ENCODE results near the gene EXOSC3.

The EXOSC3 gene

GRCh38 chr9:37732086-37732741 is 52.6 kb downstream of the EXOSC3 start:
- no peak for FAIRE-seq

DNA sequence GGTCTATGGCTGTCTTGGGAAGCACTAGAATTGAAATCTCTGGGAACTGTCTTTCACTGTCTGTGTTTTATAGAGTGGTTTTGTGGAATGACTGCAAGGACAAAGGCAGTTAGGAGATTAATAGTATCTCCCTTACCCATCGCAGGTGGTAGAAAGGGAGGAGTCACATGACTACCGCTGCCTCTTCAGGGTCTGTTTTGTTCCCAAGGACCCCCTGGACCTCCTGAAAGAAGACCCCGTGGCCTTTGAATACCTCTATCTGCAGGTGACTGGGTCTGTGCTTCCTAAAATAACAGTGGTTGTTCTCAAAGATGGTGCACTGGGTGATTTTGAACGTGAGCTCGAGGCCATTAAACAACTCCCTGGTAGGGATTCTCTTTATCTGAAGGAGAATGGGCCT is 54.0 kb downstream of the EXOSC3 start:
- no peak for FAIRE-seq

GRCh38 chr9:37730256-37730655 is 54.6 kb downstream of the EXOSC3 start:
- FAIRE-seq = no peak

Measured in colon (tissue), 2 donors.